Forelimb muscle (tissue), 1 donor: ENCODE data around the gene ACSF3. TPM values are rescaled to one million over a fixed set of nuclear protein-coding genes. Genes with fewer than 3 reads are reported as not detected.

Source experiments
- DNase-seq: peaks from one replicate; pipeline ENCODE4 v3.0.0-alpha.2; 2013; ENCODE audit warnings: low read depth
- polyA plus RNA-seq: library from polyadenylated mRNA; unstranded; fragments of 120-200 nt; gene quantifications from one replicate; pipeline ENCODE4 v1.2.1, GENCODE V29; 2013; ENCODE audit not compliant: insufficient read length

The ACSF3 gene
- polyA plus RNA-seq, 1 donor, result 15.1 TPM

DNA sequence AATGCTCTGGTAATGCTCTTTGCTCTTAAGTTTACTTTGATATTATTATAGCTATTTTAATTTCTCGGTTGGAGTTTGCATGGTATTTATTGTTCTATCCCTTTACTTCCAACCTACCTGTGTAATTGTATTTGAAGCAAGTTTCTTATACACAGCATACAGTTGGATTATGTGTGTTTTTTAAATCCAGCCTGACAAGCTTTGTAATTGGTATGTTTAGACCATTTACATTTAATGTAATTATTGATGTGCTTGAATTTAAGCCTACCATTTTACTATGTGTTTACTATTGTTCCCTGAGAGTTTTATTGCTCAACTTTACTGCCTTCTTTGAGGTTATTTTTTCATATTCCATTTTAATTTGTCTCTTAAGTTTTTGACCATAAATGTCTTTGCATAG is 35.7 kb downstream of the ACSF3 start:
- DNase-seq, result no peak

DNA sequence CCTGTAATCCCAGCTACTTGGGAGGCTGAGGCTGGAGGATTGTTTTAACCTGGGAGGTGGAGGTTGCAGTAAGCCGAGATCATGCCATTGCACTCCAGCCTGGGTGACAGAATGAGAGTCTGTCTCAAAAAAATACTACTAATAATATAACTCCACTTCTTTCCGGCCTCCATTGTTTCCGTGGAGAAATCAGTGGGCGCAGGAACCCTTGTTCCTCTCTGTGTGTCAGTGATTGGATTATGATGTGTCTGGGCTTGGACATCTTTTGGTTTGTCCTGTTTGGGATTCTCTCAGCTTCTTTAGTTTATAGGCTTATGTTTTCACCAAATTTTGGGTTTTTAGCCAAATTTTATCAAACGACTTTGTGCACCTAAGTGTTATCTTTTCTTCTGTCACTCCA is 36.8 kb downstream of the ACSF3 start:
- no peak for DNase-seq

DNA sequence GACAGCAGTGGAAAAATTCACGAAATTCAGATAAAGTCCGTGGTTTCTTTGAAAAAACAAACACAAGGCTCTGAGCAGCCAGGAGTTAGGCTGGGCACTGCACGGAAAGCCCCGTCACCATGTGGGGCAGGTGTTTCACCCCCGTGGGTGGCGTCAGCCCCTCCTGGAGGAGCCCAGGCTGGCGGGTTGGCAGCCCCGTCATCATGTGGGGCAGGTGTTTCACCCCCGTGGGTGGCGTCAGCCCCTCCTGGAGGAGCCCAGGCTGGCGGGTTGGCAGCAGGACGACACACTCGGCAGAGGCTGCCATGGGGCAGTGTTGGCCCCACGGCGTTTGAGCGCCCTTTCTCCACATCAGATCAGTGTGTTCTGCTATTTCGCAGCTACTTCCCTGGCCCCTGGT is 38.1 kb downstream of the ACSF3 start:
- DNase-seq, result no peak

DNA sequence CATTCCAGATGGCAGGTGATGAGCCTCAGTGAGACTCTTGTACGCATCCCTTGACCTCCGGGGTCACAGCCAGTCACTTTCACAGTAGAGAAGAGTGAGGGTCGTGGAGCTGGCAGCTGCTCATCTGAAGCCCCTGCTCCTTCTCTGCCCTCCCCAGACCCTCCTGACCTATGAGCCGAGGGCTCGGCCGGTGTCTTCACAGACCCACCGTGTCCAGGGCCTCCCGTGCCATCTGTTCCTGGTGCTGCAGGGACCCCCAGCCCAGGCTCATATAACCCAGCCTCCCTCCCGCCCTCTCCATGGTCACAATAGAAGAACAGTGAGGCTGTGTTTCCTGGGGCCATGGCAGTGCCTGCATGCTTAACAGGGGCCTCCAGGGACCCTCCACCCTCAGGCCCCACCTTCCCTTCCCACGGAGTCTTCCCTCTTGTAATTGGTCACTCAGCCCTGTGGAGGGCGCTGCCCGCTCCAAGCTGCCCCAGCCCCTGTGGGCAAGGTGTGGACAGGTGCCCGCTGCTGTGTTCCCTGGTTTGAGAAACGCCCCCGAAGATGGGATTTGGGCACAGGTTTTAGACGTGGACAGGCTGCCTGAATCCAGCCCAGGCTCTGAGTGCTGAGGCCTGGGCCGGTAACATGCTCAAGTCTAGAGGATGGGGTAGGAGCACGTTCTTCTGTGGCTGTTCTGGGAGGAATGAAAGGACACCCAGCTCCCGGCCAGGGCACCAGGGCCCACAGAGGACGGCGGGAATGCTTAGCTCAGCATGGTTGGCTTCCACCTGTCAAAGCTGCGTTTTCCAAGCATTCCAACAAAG is 38.7 kb downstream of the ACSF3 start:
- no peak for DNase-seq

DNA sequence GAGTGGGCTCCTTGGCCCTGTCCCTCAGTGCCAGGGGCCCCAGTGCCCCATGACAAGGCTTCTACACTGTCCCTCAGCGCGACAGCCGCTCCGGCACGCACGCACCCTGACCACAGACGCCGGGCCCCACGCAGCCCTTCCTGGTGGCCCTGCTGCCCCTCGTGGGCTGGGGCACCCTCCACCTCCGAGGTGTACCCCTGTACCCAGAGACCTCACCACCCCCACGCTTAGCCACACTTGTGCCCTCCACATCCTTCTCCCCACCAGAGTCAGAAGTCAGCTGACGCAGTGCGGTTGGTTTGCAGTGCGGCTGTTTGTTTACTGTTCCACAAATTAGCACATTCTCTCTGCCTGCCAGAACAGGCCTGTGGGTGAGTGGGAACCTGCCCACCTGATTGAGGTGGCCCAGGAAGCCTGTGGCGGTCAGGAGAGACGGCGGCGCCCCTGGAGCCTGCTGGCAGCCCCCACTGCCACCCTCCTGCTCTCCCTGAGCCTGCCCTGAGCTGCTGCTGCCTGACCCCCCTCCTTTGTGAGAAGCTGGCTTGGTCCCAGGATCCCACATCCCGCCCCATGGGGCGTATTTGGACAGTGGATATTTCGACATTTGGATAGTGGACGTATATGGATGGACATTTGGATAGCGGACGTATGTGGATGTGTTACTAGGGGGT is 39.9 kb downstream of the ACSF3 start:
- DNase-seq, result no peak

DNA sequence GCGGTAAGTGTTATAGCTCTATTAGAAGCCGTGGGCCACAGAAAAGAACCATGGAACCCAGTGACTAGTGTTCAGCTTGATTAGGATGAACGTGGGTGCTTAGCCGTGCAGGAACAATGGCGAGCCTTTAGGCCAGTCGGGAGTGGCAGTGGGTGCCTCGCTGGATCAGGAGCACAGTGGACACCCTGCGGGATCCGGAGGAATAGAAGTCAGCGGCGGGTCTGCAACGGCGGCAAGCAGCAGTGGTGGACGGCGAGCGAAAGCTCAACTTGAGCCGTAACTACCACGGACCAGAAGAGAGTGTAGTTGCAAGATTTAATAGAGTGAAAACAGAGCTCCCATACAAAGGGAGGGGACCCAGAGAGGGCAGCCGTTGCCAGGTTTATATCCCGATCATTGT is 40.6 kb downstream of the ACSF3 start:
- DNase-seq, result no peak

DNA sequence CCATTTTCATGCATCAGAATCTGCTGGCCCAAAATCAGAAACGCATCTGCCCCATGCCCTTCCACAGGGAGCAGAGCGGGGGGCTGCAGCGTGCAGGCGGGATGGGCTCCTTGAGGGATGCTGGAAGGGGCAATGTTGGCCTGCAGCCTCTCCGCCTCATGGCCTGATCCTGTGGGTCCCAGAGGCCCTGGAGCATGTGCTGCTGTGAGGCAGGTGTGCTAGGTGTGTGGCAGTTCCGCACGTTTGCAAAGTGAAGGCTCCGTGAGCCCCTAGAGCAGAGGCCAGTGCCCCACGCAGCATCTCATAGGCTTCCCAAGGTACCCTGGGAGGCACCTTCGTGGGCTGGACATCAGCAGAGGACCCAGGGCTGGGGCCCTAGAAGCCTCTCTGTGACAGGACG is 41.5 kb downstream of the ACSF3 start:
- DNase-seq, result no peak

DNA sequence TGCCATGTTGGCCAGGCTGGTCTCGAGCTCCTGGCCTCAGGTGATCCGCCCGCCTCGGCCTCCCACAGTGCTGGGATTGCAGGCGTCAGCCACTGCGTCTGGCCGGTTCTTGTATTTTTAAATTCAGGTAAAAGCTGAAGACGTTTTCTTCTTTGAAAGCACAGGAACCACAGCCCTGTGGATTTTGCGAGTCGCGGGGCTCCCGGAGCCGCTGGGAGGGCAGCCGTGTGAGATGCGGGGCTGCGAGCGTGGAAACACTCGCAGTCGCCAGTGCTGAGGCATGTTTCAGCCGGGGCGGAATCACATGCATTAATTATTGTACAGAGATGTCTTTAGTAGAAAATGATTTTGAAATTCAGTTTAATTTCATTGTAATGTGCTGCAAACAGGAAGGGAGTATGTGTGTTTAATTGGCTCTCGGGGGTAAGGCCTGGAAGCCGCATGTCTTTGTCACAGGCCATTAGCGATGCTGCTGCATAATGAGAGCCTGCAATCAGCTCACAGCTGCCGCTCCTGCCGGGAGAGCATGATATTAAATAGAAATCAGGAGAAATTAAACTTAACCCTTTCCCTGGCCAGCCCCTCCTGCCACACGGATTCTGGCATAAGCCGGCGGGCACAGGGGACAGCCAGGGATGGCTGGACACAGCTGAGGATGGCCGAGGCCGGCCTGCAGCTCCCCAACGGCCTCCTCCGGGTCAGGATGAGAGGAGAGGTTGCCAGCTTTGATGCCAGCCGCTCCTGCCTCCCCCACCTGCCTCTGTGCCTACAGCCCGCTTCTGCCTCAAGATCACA is 42.5 kb downstream of the ACSF3 start:
- no peak for DNase-seq

DNA sequence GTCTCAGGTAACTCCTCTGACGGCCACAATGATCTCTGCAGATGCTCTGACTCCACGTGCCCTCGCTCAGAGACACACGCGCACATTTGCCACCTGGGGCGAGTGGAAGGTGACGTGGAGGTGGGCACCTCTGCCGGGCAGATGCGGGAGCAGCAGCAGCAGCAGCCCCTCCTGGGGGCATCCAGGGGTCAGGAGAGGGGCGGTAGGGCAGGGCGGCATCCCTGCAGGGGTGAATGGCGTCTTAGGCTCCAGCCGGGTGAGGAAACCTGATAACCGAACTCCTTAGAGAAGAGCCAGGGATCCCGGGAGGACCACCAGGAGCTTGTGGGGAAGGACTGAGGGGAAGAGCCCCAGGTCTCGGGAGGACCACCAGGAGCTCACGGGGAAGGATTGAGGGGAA is 43.3 kb downstream of the ACSF3 start:
- DNase-seq, result no peak

DNA sequence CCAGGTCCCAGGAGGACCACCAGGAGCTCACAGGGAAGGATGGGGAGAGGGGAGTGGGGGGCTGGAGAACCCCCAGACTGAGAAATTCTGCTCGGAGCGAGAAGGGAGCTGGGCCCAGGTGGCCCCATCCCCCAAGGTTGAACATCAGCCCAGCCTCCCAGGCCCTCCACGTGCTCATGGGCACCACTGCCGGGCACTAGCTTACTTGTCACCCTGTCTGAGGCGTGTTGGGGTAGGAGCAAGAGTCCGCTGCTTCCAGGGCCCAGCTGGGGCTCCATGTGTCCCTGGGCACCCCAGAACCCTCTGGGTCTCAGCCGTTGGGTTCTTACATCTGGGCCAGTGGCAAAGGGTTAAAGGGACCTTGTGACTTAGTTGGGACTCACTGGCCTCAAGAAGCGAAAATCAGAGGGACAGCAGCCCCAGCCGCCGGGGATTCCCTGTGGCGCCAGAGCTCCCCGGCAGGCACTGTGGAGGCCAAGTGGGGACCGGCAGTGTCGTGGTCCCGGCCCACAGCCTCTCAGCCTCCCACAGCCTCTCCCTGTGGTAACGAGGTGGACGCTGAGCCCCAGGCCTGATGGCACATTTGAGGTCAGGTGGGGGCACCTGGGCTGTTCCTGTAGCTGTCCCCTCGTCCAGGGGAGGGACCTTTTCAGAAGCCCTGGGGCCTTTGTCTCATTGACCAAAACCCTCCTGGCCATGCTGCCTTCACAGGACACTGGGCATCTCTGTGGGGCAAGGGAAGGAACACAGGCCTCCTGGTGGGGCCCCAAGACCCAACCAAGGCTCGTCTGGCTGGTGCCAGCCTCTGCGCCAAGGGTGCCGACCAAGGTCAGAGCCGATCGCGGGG is 44.2 kb downstream of the ACSF3 start:
- DNase-seq, result no peak

DNA sequence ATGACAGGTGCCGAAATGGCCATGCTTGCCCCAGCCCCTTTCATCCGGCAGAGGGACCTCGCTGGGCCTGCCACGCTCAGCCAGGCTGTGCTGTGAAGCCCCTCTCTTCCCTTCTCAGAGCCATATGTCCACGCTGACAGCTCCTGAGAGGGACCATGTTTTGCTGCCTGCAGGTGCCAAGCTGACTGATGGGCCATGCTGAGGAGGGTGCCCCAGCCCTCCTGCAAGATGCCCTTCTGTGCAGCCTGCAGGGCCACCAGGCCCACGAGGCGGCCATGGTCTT is 44.8 kb downstream of the ACSF3 start:
- DNase-seq, result no peak

DNA sequence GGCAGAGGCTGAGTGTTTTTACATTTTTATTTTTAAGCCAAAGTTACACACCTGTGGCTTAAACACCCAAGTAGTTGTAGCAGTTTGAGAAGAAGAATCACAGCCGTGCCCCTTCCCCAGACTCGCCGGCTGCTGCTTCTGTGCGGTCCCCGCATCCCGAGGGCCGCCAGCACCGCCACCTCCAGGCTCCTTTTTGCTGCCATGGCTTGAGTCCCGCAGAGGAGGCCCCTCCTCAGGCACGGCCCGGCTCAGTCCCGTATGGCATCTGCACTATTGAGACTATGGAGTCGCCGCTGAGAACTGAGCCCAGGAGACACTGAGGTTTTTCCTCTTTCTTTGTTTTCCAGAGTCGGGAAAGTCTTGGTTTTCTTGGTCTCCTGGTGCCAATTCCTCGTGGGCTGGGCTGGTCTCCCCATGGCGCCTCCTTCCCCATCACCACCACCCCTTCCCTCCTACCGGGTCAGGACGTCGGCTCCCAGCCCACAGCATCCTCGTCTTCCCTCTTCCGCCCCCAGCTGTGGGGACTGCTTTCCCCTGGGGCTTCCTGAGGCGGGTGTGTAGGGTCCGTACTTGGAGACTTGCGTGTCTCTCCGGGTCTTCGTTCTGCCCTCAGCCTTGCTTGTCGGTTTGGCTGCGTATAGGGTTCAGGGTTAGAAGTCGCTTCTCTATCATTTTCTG is 45.3 kb downstream of the ACSF3 start:
- no peak for DNase-seq

DNA sequence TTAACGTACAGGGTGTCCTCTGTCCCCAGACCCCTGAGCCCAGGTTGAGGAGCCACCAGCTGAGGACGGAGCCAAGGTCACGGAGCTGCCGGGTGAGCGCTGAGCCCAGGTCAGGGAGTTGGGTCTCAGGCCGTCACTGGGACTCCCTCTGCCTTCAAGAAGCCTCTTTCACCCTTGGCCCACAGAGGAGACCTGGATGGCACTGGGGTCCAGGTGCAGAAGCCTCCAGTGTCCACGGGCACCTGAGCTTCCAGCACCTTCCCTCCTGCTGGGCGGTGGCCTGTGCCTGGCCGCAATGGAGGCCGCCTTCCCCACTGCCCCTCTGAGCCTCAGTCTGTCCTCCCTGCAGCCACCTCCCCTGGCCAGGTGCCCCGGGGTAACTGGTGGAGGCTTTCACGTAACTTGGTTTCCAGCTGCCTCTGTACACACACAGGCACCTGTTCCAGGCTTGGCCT is 46.3 kb downstream of the ACSF3 start:
- DNase-seq, result no peak

DNA sequence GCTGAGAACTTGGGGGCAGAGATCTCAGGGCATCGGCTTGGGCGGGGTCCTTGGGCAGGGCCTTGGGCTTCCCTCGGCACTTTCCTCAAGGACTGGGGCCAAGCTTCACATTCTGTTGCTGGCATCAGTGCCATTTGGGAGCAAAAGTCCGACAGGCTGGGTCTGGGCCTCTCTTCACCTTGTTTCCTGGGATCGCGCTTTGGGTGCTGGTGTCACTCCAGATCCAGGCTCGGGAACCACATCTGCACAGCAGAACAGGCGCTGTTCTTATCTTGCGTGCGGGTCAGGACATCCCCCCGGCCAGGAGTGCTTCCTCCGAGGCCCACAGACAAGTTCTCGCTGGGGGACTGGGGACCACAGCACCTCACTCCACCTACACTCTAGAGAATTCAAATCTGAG is 46.7 kb downstream of the ACSF3 start:
- no peak for DNase-seq

DNA sequence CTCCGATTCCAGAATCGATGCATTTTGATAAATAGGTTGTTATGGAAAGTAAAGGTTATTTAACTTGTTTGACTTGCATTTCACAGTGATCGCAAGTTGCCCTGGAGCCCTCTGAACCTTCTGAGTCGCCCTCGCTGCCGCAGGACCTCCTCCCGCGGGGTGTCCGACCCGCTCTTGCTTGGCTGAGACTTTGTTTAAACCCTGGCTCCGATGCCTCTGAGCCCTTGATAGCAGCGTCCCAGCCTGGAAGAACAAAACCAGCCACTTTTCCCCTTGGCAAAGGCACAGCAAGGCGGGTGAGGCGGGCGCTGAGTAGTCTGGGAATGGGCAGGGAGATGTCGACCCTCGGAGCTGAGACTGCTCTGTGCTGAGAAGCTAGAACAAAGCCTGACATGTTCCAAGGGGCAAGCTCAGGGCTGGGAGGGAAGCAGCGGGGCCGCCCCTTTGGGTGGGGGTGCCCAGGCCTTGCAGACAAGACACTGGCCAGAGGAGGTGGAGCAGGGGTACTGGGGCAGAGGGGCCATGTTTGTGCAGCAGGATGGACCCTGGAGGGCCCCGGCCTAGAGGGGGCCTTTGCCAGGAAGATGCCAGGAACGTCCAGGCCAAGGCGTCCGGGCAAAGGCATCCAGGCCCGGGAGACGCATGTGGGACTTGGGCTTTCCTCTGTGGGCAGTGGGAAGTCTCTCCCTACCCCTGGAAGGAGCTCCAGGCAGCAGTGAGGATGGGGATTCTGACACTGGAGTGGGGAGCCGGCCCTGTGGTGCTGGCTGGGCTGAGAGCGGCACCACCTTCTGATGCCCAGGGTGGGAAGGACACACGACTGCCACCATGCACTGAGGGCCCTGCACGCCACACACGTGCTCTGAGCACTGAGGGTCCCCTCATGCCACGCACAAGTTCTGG is 47.6 kb downstream of the ACSF3 start:
- DNase-seq, result no peak

DNA sequence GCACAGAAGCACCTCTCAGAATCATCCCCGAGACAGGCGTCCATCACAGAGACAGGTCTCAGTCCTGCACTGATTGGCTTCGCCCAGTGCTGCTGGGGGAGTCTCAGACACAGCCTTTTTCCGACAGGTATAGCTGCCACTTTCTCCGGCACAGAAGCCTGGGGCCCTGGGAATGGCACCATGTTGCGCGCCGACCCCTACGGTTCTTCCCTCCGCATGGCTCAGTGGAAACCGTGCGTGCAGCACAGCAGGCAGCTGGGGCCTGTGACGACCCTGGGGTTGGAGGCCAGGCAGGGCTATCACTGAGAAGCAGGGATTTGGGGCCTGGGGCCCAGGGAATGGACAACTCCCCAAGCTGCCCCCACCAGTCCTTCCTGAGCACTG is 48.2 kb downstream of the ACSF3 start:
- no peak for DNase-seq

DNA sequence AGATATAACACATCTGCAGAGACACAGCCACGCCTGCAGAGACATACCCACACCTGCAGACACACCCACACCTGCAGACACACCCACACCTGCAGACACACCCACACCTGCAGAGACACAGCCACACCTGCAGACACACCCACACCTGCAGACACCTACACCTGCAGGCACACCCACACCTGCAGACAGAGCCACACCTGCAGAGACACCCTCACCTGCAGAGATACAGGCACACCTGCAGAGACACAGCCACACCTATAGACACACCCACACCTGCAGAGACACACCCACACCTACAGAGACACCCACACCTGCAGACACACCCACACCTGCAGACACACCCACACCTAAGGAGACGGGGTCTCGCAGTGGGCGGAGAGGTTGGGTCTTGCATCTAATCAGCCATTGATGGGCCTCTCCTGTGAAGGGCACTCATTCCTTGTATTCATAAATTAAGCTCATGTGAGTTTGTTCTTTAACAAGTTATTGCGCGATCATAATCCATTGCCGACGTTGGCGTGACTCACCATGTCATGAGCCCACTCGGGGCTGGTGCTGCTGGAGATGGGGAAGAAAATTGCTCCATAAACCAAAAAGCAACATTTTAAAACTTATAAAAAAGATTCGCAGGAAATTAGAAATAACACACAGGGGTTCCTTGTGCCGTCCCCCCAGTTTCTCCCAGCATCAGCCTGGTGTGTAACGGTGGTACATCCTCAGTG is 49.0 kb downstream of the ACSF3 start:
- no peak for DNase-seq

DNA sequence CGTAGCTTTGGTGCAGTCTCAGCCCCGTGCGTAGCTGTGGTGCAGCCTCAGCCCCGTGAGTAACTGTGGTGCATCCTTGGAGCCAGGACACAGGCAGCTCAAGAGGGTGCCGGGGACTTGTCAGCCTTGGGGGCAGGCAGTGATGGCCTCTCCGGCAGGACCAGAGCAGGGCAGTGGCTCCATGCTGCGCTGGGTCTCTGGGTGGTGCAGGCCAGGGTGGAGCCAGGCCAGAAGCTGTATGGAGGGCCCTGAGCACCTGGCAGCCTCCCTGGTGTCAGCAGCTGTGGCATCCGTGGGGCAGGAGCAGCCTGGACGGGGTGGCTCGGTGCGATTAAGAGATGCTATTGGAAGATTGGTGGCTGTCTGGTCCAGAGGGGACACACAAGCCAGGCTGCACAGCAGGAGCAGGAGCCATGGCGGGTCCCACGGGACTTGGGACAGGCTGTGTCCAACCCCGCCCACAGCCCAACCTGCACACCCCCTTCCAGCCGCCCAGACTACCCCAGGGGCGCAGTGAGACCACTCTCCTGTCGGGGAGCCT is 49.6 kb downstream of the ACSF3 start:
- no peak for DNase-seq

DNA sequence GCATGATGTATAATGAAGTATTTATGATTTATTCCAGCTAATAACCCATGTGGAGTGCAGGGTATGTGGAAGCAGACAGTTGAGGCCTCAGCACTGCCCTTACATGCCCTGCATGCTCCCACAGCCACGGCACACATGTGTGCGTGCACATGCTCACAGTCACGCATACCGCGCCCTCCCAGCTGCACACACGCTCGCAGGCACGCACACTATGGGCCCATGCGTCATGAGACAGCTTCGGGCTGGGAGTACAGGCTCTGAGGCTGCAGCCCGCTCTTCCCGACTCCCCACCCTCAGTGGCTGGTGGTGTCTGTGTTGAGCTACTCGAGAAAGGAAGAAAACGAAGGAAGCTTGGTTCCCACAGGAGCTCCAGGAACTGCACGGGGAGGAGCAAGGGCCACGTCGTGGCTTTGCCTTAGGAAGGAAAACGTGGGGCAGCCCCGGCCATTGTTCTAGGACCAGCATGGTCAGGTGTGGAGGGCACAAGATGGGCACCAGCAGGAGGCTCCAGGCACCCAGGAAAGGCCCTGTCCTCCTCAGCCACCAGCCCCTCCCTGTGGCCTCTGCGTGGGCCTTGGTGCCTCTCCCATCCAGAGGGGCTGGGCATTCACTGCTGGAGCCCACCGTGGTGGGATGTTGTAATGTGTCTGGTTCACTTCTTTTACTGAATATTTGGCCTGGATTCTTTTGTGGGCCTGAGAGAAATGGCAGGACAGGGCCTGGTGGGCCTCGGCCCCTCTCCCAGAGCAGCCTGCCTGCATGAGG is 50.4 kb downstream of the ACSF3 start:
- no peak for DNase-seq
